GM18858 (cell line): ENCODE results near the gene KCNH5.
"Not testable (repeated sequence)": the region's sequence is repeated elsewhere in the genome, so short reads cannot be mapped to it uniquely, and the experiment has no call there.

Experiments
- ATAC-seq: cut with Tn5 transposase; IDR thresholded peaks from one replicate; pipeline ENCODE4 v1.9.1; 2021; ENCODE audit not compliant: unreplicated experiment

The KCNH5 gene

DNA sequence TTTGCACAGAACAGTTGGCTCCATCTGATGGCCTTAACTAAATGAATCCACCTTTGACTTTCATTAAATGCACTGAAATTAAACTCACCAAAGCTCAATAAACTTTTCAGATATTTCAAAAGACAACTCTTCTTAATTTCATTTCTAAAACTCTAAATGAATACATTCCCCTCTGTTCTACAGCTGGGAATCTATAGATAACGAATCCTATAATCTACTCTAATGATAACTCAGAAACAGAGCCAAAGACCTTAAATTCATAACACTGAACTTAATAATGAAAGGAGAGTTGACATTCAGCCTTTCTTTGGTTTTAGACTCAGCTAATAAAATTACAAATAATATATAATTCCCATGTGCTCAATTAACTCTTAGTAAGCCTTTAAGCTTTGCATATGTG, 150.5 kb downstream of the KCNH5 start:
- no peak for ATAC-seq

DNA sequence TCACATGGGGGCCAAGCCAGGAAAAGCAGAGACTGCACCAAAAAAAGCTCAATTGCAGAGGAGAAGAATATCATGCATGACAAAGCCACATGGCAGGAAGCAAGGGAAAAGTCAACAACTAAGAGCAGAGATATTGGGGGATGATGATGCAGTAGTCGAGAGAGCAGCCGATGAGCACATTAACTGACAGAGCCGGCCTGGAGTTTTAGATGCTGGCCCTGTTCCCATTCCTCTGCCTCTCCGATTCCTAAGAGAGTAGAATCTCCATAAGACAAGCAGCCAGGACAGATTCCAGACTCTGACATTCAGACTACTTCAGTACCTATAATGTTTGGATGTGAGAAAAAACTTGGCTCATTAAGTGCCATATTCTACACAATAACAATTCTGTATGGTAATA, 155.9 kb downstream of the KCNH5 start:
- ATAC-seq = no peak

DNA sequence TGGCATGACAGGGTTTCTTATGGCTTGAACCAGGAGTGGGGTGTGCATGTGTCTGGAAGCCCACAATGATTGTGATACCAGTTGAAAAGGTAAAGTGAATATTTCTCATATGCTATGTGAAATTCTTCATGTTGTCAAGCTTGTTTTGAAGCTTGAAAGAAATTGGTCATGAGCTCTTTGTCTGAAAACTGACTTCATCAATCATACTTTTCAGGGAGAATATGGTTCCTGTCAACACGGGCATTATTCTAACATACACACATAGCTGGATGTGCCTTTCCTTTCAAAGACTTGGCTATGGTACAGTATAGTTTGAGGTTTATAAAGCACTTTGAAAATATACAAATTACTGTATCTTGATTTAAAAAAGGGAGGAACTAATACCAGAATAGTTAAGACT, 158.8 kb downstream of the KCNH5 start:
- ATAC-seq = no peak

DNA sequence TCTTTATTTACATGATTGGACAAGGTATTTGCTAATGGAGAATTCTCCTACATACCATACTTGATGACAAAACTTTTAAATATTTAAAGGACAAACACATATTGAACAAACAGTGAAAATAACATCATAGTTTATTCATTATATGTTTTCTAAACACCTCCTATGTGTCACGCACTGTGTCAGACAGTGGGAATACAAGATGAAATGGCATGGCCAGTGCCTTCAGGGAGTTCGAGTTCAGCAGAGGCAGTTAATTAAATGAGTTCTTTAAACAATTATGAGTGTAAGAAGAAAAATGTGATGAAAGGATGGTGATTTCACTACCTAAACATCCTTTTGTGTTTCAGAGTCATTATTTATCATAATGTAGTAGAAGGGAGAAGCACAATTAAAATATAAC, 159.8 kb downstream of the KCNH5 start:
- ATAC-seq = no peak

DNA sequence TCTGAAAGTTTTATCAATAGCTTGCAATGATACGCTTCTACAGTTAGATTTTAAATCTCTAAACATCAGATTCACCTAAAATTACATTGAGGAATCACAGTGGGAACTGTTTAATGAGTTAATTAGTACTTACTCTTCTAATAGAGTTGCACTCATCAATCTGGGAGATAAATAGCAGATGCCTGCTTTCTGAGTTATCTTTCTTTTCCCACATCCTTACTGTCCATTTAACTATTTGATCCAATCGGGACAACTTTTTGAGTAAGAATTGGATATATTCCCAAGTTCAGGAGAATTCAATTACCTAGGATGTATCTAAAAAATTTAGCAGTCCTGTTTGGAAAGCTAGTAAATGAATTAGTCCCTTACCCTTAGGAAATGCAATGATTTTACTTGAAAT, 162.3 kb downstream of the KCNH5 start:
- no peak for ATAC-seq

DNA sequence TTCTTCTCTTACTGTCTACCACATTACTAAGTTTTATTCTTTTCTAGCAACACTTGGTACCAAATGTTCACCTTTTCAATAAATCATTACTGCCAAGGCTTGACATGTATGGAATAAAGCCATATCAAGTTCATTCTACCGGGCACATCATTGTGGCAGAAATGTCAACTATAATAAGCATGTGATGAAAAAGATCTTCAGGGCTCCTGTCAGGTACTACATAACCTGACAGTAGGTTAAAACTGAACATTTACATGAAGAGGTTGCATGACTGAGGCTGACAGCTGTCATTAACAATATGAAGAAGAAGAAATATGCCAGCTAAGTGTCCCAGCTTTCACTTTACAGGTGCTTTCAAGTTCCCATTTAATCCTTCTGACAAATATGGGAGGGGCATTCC, 178.9 kb downstream of the KCNH5 start:
- no peak for ATAC-seq

DNA sequence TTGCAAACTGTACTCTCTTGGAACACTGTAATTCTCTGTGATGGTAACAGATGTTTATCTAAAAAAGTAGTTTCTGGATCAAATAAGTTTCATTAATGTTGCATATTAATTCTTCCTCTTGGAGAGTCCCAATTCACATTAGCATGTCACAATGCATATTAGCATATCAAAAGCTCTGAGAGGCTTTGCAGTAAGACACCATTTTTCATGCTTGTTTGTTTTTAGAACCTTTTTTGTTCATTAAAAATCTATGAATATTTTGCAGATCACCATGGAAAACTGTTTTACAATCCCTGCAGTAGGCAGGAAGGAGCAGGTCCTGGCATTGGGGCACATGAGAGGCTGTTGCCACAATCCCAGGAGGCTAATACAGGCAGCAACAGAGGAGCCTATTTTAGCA, 180.7 kb downstream of the KCNH5 start:
- no peak for ATAC-seq

DNA sequence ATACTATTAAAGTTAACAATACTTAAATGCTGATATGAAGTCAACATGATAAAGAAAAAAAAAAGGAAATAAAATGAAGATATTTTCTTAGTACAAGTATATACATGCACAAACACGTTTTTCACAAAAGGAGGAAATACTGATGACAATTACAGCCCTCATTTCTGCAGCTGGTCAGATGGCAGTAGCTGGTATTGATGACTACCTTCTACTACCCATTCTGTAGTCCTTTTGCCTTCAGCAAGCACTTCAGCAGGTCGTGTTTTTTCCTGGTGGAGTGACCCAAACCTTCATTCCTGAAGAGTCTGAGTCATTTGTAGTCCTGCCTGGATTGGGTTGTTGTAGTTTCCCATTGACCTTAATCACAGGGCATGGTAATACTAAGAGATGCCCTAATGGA, 187.2 kb downstream of the KCNH5 start:
- not testable (repeated sequence) for ATAC-seq

DNA sequence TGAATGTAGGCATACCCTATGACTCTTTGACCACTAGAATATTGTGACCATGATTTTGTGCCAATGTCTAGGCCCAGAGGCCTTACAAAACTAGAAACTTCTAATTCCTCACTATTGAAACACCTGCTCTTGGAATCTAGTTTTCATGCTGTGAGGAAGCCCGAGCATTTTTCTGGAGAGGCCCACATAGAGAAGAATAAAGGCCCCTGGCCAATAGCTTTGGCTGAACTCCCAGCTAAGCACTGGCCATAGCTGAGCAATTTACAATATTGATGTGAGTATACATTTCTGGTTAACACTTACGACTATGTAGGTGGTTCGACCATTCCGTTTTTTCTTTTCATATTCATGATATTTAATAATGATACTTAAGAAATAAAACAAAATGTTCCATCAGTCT, 190.3 kb downstream of the KCNH5 start:
- no peak for ATAC-seq

DNA sequence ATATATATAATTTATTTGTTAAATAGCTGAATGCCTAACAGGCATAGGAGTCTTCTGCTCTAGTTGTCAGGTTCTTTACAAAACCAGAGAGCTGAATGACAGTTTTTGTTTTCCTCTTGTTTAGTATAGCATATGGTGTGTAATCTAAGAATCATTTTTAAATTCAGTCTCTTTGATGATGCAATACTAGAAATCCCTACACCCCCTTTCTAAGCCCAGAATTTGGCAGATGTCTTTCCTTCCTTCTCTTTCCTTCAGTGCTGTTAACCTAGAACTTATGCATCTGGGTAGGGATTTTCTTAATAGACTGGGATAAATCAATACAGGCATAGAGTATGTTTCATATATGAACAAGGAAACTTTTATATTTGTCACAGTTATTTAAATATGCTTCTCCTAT, 198.1 kb downstream of the KCNH5 start:
- no peak for ATAC-seq

DNA sequence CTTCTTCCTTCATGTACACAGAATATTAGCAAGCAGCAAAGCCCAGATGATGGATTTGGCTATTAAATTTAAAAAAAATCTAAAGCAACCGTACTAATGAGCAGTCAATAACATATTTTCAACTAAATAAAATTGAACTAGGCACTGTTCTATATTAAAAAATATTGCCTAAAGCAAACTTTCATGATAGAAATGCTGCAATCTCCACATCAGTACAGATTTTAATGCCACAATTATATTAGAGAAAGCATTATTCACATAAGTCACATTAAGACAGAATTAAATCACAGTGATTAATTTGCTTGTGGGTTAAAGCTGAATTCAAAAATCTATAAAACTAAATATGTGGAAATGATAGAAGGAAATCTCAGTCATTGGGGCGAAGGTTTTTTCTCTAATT, 200.7 kb downstream of the KCNH5 start:
- no peak for ATAC-seq

DNA sequence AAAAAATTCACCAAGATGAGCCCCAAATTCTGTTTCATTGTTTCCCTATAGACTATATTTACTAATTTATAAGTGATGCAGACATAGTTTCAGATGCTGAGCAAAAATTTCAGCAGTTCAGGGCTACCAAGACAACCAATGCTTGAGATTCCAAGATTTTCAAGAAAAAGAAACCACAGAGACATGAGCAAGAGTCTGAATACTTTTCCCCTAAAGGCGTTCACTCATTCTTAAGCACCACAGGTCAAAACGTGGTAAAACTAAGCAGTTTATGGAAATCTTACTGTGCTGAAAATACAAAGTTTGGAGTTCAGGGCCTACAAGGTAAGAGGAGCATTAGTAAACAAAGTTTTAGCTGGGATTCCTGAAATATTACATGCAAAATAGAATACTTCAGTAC, 221.2 kb downstream of the KCNH5 start:
- no peak for ATAC-seq

DNA sequence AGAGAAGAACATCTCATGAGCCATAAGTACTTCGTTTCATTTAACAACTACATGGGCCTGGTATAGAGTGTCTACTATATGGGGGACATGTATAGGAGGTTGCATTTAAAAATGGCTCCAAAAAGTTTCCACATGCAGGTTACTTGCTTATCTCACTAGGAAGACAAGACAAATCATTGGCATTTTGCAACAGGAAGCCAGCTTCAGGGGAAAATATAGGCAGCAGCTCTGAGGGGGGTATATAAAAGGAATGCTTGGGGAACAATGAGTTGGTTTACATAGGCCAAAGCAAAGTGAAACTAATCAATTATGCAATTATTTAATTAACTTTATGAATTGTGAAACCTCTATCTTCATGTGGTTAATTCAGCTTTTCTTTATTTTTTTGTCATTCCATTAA, 225.3 kb downstream of the KCNH5 start:
- ATAC-seq = no peak

DNA sequence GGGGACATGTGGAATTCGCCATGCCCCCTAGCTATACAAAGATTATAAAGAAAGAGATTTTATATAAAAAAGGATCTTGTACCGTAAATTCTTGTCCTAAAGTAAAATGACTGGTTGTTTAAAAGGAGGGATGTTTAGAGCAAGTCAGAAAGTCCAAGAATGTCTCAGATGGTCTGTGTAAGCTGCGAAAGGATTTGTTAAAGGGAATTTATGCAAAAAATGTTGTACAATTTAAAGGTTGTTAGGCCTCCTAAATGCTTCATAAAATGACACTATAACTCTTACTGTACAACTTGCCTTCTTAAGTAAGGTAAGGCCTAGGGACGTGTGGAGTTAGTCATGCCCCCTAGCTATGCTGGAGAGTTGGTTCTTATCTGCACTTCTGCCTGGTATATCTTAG, 237.6 kb downstream of the KCNH5 start:
- no peak for ATAC-seq

DNA sequence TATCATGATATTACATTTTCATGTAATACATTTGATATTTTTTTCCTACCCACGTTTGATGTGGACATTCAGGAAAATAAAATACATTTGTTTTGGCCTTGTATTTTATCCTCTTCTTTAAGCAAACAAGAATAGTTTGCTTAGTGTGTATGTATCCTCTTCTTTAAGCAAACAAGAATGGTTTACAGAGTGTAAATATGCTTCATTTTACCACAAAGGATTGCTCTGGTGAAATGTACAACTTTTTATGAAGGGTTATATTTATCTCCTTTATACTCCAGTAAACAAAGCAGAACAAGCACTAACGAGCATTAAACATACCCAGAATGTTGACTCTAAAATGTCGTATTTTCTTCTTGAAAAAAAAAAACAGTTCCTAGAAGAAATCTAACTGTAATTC, 244.7 kb downstream of the KCNH5 start:
- ATAC-seq = no peak

DNA sequence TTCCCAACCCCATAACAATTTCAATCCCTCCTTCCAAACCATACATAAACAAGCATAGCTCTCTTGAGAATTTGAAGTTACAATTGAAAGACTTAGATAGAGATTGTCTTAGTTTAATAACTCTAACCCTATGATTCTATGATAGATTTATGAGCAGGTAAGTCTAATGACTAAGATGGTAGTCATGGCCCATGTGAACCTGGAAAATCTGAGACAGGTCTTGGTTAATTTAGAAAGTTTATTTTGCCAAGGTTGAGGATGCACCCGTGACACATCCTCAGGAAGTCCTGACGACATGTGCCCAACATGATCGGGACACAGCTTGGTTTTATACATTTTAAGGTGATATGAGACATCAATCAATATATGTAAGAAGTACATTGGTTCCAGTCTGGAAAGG, 248.8 kb downstream of the KCNH5 start:
- ATAC-seq = no peak

DNA sequence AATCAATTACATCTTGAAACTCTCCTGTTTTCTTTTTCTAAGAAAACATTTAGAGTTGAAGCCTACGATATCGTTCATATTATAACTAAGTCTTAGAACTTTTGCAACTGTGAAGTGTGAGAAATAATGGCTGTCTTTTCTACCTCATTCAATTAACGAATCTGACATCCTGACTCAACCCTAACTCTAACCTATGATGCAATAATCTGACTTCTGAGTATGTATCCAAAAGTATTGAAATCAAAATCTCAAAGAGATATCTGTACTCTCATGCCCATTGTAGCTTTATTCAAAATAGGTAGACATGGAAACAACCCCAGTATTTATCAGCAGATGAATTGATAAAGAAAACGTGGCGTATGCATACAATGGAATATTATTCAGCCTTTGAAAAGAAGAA, 252.7 kb downstream of the KCNH5 start:
- ATAC-seq = no peak

DNA sequence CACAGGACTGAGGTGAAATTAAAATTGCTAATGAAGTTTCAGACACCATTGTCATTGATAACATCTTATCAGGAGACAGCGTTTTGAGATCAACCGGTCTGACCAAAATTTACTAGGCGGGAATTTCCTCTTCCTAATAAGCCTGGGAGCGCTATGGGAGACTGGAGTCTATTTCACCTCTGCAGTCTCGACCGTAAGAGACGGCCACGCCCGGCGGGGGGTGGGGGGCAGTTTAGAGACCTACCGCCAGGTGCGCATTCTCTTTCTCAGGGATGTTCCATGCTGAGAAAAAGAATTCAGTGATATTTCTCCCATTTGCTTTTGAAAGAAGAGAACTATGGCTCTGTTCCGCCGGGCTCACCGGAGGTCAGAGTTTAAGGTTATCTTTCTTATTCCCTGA, 263.9 kb downstream of the KCNH5 start:
- ATAC-seq = not testable (repeated sequence)

DNA sequence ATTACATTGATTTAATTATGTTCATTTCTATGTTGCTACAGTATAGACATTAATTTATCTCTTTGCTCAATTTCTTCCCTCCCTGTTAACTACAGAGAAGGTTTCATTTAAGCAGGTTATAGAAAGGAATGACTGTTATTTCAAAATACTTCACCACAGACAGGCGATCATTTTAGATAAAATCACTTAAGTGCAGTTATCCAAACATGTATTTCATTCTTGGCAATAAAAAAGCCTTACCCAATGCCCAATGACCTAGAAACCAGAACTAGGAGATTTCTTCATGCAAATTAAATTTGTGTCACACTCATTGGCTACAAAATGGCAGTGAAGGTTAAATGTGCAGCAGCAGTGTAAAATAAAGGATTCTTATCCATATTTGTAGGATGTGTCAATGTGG, 266.4 kb downstream of the KCNH5 start:
- no peak for ATAC-seq

DNA sequence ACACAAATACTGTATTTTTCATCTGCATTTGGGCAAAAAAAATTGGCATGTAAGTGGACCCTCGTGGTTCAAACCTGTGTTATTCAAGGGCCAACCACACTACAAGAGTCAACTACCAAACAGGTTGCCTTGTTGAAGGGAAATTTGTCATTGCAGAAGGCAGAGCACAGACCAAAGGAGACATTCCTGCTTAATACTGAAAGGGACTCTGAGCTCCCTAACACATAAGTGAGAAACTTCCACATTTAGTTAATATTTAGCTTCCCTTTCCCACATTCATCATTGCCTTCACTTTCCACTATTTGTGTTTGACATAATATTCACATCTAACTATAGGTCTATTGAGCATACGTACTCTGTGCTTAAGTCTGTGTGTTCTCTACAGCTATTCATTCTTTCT, 266.9 kb downstream of the KCNH5 start:
- ATAC-seq = no peak

DNA sequence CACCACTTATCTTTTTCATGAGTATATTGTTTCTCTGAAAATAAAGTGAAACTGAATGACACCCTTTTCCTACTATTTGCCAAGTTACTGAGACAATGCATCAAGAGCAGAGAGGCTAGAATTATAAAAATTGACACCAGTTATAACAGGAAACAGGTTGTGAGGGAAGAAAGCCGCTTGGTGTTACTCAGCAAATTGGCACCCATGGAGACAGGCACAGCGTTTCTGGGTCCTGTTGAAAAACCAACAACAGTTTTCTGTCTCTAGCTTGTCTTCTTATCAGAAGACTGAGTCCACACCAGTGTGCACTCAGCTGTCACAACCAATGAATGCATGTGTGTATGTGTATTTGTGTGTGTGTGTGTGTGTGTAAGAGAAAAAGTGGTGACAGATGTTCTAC, 267.7 kb downstream of the KCNH5 start:
- ATAC-seq = no peak

DNA sequence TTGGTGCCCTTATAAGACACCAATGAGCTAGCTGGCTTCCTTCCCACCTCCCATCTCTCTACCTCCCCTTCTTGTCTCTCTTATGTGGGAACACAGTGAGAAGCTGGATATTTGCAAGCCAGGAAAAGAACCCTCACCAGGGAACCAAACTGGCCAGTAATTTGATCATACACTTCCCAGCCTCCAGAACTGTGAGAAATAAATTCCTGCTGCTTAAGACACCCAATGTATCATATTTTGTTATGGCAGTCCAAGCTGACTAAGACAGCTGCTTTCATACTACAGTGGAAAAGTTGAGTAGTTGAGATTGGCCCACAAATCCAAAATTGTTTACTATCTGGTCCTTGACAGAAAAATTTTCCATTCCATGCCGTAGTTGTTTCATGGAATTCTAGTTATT, 269.0 kb downstream of the KCNH5 start:
- no peak for ATAC-seq

DNA sequence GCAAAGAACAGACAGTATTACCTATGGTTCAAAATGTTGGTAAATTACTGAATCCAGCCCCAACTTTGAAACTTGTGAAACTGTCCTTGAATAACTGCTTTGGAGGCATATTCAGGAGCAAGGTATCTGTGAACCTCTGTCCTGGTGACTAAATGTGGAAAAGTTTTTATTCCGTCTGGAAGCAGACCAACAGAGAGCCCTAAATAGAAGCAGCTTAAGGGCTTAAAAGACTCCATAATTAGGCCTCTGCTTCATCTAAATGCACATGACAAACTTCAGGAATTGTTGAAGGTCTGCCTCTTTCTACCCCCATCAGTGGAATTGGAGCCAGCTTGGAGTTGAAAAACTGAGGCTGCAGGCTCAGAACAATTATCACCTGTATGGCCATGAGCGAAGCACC, 276.5 kb downstream of the KCNH5 start:
- no peak for ATAC-seq

DNA sequence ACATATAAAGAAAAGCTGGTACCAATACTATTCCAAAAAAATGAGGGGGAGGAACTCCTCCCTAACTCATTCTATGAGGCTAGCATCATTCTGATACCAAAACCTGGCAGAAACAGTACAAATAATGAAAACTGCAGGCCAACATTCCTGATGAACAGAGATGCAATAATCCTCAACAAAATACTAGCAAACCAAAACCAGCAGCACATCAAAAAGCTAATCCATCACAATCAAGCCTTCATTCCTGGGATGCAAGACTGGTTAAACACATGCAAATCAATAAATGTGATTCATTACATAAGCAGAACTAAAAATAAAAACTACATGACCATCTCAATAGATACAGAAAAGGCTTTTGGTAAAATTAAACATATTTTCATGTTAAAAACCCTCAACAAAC, 281.3 kb downstream of the KCNH5 start:
- no peak for ATAC-seq
